PFSK-1 (cell line): ENCODE measurements around the gene EN1.

Source experiments
- FOXP2 ChIP-seq: optimal IDR thresholded peaks from 2 replicates; pipeline ENCODE3; 2011; ENCODE audit warnings: borderline replicate concordance, control low read depth, inconsistent platforms; ENCODE audit not compliant: insufficient read depth; ENCODE audit errors: extremely low read length, extremely low read depth
- POLR2AphosphoS5 ChIP-seq: IDR thresholded peaks from 2 replicates; pipeline ENCODE4 v1.6.1; 2012; ENCODE audit warnings: low read depth, mild to moderate bottlenecking, control low read depth, low read length, moderate library complexity
- REST ChIP-seq, 2 experiments: IDR thresholded peaks; 2 replicates each; pipeline versions ENCODE4 v1.6.1 to v1.8.0; 2011 to 2012; ENCODE audit warnings: low read depth in 2 of 2, low read length in 2 of 2, control low read depth in 1 of 2, inconsistent platforms in 1 of 2, mild to moderate bottlenecking in 1 of 2, moderate library complexity in 1 of 2; ENCODE audit not compliant: insufficient read depth in 1 of 2
- SIN3A ChIP-seq: IDR thresholded peaks from 2 replicates; pipeline ENCODE4 v1.6.1; 2012; ENCODE audit warnings: mild to moderate bottlenecking, low read length, moderate library complexity, borderline replicate concordance; ENCODE audit not compliant: insufficient read depth
- TAF1 ChIP-seq: IDR thresholded peaks from 2 replicates; pipeline ENCODE4 v1.6.1; 2012; ENCODE audit warnings: low read length, control low read depth, borderline replicate concordance; ENCODE audit not compliant: insufficient read depth

Gene EN1

GRCh38 chr2:118841828-118842461, 5.5 kb downstream of the EN1 start:
- TF ChIP-seq REST (IDR thresholded peaks at IDR 0.05; ENCODE audit: insufficient read depth in 1 of 2, low read depth in 2 of 2, low read length in 2 of 2), result no peak
- no peak for TF ChIP-seq SIN3A
- TF ChIP-seq POLR2AphosphoS5, result no peak
- TF ChIP-seq TAF1, result no peak
- no peak for TF ChIP-seq FOXP2

GRCh38 chr2:118841450-118841827, 6.0 kb downstream of the EN1 start:
- TF ChIP-seq TAF1 (no peak), FOXP2 (no peak), POLR2AphosphoS5 (no peak), REST (IDR thresholded peaks at IDR 0.05; ENCODE audit: insufficient read depth in 1 of 2, low read depth in 2 of 2, low read length in 2 of 2) (no peak), SIN3A (no peak)

- no peak for TF ChIP-seq SIN3A
- TF ChIP-seq TAF1, result no peak
Measured at GRCh38 chr2:118838741-118839455, 8.6 kb downstream of the EN1 start.

GRCh38 chr2:118837621-118838020, 9.8 kb downstream of the EN1 start:
- TF ChIP-seq FOXP2 (no peak), SIN3A (no peak), REST (IDR thresholded peaks at IDR 0.05; ENCODE audit: insufficient read depth in 1 of 2, low read depth in 2 of 2, low read length in 2 of 2) (no peak), POLR2AphosphoS5 (no peak), TAF1 (no peak)

- TF ChIP-seq POLR2AphosphoS5 (no peak), REST (IDR thresholded peaks at IDR 0.05; ENCODE audit: insufficient read depth in 1 of 2, low read depth in 2 of 2, low read length in 2 of 2) (no peak), FOXP2 (no peak), SIN3A (no peak), TAF1 (no peak)
Measured at GRCh38 chr2:118837067-118837466, 10.4 kb downstream of the EN1 start.
